GM21825 (cell line): ENCODE data around the gene NLRP1.
A peak's percentile ranks its signal among the peaks of the same experiment; 100 is the strongest.

Source experiments
- ATAC-seq: cut with Tn5 transposase; IDR thresholded peaks from one replicate; pipeline ENCODE4 v1.9.1; 2021; ENCODE audit warnings: mild to moderate bottlenecking, moderate library complexity; ENCODE audit not compliant: unreplicated experiment

Gene NLRP1

DNA sequence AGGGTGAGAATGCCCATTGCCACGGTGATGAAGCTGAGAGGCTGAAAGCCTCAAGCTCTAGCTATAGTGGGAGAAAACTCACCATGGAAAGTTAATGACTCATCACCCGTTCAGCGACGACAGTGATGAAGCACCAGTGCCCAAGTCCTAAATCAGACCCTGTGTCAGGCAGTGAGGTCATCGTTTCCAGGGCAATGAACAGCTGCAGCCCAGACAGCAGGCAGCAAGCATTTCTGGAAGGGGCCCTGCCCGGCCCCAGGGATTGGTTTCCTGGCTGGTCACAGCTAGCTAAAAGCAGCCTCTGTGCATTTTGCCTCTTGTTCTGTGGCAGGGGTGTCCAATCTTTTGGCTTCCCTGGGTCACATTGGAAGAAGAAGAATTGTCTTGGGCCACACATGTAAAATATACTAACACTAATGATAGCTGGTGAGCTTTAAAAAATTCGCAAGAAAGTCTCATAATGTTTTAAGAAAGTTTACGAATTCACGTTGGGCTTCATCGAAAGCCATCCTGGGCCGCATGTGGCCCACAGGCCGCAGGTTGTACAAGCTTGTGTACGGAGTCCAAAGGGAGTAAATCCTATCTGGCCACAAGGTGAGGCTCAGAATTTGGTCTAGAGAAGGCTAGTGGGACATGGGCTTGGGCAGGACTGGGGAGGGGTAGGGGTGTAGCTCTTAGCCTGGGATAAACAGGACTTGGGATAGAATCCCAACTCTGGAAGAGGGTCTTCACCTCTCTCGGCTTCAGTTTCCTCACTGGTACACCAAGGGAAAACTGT lies 57.3 kb downstream of the NLRP1 start:
- ATAC-seq = no peak

DNA sequence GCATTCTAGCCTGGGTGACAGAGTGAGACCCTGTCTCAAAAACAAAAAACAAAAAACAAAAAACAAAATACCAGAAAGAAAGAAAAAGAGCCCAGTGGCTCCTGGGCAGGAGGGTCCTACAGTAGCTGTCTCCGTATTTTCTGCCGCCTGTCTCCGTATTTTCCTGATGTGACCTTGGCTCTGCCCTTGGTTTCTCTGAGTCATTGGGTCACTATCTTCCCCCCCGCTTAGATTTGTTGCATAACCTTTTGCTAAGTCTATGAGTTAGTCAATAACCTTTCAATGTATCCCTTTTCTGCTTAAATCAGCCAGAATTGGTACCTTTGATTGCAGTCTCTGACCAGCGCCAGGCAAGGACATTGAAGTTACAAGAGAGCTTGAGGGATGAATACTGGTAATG lies 61.1 kb downstream of the NLRP1 start:
- ATAC-seq = no peak

DNA sequence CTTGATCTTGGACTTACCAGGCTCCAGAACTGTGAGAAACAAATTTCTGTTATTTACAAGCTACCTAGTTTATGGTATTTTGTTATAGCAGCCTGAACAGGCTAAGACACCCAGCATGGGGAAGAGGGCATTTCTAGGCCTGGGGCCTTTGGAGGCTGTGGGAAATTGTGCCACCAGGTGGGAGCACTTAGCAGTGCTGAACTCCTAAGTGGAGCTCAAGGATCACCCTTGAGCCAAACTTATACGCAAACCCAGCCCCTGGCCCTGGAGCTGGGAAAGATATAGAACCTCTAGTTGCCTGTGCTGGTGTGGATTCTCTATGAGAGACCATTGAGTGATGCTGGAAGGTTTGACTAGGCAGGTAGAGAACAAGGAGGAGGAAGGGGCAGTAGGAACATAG lies 61.8 kb downstream of the NLRP1 start:
- ATAC-seq = no peak

DNA sequence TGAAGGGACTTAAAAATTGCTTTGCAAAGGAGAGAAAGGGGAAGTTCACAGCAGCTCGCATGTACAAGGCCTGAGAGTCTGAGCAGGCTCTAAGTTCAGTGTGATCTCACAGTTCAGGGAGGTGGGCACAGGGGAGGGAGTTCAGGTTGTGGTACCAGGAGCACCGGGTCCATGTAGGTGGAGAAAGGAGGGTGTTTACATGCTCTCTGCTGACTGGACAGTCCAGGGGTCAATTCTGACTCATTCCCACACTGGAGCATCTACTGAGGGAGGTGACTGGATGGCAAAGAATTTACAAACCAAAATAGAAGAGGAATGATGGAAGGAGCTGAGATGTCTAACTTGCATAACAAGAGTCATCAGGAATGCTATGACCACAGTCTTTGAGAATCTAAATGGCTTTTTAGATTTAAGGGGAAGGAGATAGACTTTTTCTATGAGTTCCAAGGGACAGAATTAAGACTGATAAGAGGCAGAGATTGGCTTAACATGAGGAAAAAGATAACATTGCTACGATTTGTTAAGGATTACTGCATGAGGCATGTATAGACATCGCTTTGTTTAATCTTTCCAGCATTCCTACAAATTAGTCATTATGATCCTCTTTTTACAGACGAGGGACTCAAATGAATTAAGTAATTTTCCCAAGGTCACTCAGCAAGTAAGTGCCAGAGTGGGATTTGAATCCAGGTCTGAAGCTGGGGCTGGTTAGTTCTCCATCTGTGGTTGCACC lies 68.1 kb downstream of the NLRP1 start:
- ATAC-seq = no peak

DNA sequence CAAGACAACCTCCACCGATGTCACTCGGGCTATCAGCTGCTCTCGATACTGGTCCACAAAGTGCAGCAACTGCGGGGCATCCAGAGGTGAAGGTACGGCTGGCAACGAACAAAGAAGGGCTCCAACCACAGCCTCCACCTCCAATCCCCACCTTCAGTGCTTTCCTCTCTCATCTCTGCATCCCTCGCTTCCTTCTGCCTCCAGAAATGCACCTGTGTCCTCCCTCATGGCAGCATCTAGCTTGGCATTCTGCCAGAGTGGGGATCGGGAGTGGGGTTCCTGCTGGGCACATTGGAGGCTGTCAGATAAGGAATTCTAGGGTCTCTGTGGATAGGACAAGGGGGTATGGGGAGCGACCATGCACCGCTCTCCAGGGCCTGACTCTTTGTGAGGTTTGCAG lies 69.3 kb downstream of the NLRP1 start:
- no peak for ATAC-seq

DNA sequence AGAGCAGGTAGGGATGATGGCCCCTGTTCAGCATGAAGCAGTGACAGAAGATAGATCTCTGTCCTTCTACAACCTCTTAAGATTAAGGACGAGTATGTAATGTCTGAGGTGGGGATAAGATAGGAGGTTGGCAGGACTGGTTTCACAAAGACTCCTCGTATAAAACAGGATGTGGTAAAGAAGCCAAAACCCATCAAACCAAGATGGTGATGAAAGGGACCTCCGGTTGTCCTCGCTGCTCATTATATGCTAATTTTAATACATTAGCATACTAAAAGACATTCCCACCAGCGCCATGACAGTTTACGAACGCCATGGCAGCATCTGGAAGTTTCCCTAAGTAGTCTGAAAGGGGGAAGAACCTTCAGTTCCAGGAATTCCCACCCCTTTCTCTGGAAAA lies 70.7 kb downstream of the NLRP1 start:
- no peak for ATAC-seq

DNA sequence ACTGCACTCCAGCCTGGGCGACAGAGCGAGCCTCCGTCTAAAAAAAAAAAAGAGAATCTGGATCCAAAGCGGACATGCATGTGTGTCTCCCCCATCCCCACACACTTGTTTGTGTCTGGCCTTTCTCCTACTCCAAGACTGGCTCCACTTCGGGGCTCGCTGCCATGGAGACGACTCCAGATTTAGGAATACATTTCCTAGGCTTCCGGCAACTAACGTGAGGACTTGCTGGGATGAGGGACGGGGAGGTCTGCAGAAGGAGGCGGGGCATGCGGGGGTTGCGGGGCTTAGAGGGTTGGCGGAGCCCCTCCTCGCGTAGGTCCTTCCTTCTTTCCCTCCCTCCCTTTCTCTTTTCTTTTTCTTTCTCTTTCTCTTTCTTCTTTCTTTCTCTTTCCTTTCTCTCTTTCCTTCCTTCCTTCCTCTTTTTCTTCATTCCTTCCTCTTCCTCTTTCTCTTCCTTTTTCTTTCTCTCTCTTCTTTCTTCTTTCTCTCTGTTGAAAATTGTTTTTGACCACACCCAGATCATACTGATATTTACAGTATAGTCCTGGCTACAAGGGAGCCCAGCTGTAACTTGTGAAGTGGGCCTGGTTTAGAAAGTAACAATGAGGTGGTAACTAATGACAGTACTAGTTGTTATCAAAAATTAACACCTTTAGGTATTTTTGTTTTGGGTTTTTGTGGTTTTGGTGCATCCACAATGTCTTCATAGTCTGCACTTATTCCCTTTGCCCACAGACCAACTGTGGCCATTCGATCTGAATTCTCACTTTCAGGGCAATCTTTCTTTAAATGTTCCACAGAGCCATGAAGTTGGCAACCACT lies 72.7 kb downstream of the NLRP1 start:
- no peak for ATAC-seq

DNA sequence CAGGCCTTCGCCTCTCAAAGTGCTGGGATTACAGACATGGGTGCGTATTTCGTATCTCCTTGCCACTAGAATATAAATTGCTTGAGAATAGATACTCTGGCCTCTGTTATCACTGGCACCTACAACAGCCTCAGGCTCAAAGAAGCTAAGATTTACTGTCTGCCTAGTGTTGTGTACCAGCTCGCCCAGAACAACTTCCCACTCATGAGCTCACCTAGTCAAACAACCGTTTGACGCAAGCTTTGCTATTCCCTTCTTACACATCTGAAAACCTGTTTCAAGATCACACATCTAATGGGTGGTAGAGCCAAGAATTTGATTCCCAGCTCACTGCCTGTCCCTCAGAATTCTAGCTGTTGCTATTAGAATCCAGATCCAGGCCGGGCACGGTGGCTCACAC lies 73.5 kb downstream of the NLRP1 start:
- ATAC-seq = no peak

DNA sequence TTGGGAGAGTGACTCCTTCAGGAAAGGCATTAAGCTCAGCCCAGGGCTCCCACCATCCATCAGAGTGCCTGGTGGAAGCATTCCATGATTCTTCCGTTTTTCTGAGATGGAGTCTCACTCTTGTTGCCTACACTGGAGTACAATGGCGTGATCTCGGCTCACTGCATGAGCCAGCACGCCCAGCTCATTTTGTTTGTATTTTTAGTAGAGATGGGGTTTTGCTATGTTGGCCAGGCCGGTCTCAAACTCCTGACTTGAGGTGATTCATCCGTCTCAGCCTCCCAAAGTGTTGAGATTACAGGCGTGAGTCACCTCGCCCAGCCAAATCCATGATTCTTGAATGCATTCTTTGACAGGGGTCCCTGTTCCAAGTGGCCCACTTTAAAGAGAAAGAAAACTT lies 74.8 kb downstream of the NLRP1 start:
- no peak for ATAC-seq

DNA sequence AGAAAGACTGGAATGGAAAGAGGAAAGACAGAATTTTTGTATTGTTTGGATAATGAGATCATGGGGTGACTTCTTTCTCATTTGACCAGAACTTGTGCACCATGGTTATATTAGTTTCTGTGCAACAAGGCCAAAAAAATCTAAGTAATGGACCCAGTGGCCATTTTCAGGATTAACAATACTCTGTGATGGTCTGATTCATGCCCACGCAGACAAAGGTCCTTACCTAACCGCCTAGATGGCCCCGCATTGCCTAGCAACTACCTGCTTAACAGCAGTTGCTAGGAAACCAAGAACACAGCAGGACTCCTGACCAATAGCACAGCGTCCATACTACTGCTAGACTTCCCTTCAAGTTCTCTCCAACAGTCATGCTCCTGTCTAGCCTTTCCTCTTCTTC lies 75.5 kb downstream of the NLRP1 start:
- ATAC-seq = no peak

DNA sequence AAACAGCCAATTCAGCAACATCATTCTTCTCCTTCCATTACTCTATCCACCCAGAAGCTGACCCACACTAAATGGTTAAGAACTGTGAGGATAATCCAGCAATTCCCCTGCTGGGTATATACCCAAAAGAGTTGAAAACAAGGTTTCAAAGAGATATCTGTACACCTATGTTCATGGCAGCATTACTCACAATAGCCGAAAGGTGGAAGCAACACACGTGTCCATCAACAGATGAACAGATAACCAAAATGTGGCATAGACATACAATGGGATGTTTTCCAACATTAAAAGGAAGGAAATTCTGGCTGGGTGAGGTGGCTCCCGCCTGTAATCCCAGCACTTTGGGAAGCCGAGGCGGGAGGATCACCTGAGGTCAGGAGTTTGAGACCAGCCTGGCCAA lies 78.0 kb downstream of the NLRP1 start:
- no peak for ATAC-seq

DNA sequence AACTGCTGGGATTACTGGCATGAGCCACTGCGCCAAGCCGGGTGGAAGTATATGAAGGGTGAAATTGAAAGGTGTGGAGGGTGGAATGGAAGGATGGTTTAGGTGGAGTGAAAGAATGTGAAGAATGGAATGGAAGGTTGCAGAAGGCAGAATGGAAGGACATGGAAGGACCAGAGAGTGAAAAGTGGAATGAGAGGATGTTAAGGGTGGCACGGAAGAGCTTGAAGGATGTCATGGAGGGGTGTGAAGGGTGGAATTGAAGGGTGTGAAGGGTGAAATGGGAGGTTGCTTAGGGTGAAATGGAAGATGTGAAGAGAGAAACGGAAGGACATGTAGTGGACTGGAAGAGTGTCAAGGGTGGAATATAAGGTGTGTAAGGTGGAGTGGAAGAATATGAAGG lies 81.8 kb downstream of the NLRP1 start:
- no peak for ATAC-seq

DNA sequence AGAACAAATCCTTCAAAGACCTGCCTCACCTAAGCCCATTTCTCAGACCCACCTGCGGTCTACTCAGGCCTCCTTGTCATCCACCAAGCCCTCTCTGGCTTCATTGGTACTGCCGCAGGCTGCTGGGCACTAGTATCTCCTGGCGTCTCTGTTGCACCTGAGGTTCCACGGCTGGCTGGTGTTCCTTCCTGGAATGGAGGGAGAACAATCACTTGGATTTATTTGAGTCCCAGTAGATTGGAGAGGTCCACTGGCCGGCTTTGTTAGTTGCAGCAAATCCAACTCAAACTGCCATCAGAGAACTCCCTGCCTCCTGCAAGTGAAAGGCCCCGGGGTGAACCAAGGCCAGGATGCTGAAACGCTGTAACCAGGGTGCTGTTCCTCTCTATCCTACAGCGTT lies 82.6 kb downstream of the NLRP1 start:
- no peak for ATAC-seq

DNA sequence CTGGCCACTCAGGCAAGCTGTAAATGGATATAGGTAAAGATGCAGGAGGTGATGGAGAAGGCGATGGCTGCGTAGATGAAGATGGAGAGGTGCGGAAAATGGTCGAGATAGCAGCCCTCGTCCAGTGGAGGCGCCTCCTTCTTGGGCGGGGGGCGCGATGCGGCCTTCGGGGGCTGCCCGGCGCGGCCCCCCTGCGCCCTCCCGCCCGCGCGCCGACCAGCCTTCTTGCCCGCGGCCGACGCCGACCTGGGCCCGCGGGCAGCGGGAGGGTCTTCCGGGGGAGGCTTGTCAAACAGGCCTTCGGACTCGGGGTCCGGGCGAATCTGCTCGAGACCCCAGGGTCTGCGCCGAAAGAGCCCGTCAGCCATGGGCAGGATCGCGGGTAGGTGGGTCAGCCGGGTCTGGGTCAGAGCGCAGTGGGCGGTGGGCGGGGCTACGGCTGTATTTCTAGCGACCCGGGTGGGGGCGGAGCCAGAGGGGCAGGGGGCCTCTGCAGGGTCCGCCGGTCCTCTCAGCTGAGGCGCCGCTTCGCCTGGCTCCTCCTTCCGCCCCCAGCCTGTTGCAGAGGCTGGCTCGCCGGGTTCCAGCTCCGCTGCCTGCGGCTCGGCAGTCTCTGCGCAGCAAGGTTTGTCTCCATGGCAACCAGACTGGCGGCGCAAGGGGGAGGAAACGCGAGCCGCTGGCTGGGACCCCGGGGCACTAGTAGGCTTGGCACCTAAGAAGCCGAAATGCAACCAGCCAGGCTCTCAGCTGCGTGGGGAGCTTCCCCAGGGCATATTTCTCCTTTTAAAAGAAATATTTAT lies 83.5 kb downstream of the NLRP1 start:
- no peak for ATAC-seq

DNA sequence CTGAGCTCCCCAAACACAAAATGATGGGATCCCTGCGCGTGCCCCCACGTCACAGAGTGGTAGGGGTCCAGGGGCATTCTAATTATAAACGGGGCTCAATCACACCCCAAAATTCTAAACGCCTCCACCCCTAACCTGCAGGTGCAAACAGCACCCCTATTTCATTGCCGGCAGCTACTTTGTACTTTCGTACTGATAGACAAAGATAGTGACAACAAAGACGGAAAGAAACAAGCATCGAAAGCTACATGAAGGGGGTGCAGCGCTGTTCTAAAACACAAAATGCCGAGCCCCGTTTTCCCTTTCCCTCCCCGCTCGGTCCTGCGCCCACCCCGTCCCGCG lies 84.1 kb downstream of the NLRP1 start:
- no peak for ATAC-seq

DNA sequence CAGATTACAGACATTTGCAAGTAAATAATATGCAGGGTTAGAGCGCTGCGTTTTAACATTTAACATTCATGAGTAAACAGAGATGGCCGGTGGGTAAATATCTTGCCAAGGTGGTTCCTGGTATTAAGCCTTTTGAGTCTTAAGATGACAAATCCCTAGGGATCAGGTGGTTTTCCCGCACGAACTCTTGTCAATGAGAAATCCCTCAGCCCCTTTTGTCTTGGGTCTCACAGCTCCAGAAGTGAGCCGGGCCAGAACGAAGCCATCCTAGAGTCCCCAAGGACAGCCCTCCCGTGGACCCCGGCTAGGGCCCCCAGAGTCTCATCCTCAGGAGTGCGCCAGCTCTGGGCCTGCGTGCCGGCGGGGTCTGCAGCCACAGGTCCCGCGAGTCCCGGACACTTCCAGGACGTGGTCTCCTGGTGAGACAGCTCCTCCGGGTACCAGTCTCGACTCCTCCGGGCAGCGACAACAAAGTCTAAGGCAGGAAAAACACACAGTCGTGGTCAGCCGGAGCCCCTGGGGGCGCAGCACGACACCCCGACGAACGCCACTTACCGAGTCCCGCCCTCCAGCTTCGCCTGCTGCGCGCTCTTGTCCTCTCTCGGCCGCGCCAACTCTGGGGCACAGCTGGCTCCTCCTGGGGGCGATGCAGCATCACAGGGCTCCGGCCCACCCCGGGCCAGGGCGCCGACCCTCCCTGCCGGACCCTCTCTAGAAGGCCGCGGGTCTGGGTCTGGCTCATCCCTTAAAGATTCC lies 84.7 kb downstream of the NLRP1 start:
- ATAC-seq = no peak

DNA sequence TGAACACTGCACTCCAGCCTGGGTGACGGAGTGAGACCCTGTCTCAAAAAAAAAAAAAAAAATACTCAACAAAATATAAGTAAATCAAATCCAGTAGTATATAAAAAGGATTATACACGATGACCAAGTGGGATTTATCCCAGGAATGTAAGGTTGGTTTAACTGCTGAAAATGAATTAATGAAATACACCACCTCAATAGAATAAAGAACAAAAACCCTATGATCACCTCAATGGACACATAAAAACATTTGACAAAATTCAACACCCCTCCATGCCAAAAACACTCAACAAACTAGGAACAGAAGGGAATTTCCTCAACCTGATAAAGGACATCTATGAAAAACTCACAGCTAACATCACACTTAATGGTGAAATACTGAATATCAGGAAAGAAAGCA lies 91.3 kb downstream of the NLRP1 start:
- ATAC-seq = no peak

DNA sequence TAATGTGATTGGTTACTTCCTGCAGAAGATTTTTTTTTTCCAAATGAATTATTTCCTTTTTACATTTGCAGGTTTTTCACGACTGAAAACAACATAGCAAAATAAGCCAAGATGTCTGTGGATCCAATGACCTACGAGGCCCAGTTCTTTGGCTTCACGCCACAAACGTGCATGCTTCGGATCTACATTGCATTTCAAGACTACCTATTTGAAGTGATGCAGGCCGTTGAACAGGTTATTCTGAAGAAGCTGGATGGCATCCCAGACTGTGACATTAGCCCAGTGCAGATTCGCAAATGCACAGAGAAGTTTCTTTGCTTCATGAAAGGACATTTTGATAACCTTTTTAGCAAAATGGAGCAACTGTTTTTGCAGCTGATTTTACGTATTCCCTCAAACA lies 95.6 kb downstream of the NLRP1 start:
- no peak for ATAC-seq

DNA sequence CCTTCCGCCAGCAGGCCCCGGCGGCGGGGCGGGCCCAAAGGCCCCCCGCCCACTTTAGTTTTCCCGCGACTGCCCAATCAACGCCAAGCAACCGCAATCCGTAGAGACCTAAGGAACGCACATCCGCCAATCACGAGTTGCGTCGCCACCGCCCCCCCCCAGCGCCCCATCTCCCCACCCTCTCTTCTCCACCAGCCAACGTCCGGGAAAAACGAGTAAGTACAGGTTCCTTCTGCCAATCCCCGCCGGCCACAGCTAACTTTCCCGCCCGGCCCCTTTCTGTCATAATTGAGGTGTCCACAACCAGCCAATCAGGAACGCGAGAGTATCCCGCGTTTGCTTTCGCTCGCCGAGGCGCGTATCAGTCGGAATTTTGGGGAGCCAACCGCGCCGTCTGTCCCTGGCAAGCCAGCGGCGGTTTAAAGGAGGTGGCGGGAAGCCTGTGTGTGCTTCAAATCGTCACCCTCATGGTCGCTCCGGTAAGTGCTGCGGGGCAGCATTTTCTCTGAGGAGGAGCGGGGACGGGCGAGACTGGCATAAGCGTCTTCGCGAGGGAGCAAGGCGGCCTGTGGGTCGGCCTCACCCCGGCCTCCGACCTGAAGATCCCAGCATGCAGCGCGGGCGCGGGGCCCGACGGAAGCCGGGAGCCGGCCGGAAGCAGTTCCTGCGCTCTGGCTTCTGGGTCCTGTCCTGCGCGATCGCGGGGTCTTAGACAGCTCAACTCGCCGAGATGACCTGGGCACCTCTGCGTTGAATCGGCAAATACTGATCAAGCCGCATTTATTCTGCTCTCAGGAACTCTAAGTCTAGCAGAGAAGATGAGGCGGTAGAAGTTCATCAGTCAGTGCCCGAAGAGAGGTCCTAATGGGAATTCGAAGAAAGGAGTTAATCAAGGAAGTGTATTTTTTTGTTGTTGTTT lies 97.8 kb downstream of the NLRP1 start, which contains the start of gene MIS12:
Gene MIS12, plus strand, starts transcription at position 361 of the 919 bp plus-strand sequence. CDS start 2,297 bp downstream, outside the sequence.
- peak; percentile 79 for ATAC-seq
